GM13976 (cell line): ENCODE data around the gene COG2.

ENCODE experiments used
- DNase-seq: peaks from one replicate; pipeline ENCODE4 v3.0.0; 2012; ENCODE audit warnings: low spot score
- in situ Hi-C: fragments of 300-500 bp; cut with MboI; formaldehyde crosslinking; loops from one replicate; pipeline ENCODE4 v1.12.0; 2022; ENCODE audit warnings: low sequenced_read_pairs, mixed read lengths, inconsistent platforms; ENCODE audit not compliant: unreplicated experiment
- TF ChIP-seq, protein P1 (sequence below): IDR thresholded peaks from 2 replicates; pipeline ENCODE4 v1.5.1; 2012; ENCODE audit warnings: borderline replicate concordance, mild to moderate bottlenecking; ENCODE audit not compliant: insufficient read depth; ENCODE audit errors: extremely low read depth, missing control alignments, control extremely low read depth

Gene COG2

DNA sequence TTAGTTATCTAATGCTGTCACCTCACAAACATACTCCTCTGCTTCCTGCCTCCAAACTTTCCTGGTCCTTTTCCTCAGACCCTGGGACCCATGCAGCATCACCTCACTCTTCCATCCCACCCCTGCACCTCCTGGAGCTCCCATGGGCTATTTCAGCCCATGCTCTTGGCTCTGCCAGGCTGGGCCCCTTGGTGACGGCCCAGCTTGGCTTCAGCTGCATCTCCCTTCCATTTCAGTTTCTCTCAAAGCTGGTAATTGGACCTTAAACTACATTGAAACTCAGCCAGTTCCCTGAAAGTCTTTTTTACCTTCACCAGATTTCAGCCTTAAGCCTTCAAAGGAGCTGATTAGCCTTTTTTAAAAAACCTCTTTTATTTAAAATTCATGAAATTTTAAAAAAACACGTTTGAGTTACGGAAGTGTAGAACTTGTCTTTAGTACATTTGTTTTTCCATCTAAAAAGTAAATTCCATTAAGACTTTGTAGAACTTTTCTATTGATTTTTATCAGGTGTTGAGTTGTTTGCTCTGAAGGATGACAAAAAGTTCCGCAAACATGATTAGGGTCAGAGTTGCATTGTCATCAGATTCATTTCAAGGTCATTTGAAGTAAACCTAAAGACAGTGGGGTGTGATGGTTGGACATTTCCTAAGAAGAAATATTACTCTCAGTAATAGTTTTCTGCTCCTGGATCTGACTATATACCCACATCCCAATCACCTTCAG lies 38.2 kb downstream of the COG2 start:
- in situ Hi-C loops: no loop called here
- DNase-seq: no peak
- TF ChIP-seq, protein P1, sequence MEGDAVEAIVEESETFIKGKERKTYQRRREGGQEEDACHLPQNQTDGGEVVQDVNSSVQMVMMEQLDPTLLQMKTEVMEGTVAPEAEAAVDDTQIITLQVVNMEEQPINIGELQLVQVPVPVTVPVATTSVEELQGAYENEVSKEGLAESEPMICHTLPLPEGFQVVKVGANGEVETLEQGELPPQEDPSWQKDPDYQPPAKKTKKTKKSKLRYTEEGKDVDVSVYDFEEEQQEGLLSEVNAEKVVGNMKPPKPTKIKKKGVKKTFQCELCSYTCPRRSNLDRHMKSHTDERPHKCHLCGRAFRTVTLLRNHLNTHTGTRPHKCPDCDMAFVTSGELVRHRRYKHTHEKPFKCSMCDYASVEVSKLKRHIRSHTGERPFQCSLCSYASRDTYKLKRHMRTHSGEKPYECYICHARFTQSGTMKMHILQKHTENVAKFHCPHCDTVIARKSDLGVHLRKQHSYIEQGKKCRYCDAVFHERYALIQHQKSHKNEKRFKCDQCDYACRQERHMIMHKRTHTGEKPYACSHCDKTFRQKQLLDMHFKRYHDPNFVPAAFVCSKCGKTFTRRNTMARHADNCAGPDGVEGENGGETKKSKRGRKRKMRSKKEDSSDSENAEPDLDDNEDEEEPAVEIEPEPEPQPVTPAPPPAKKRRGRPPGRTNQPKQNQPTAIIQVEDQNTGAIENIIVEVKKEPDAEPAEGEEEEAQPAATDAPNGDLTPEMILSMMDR: no peak

DNA sequence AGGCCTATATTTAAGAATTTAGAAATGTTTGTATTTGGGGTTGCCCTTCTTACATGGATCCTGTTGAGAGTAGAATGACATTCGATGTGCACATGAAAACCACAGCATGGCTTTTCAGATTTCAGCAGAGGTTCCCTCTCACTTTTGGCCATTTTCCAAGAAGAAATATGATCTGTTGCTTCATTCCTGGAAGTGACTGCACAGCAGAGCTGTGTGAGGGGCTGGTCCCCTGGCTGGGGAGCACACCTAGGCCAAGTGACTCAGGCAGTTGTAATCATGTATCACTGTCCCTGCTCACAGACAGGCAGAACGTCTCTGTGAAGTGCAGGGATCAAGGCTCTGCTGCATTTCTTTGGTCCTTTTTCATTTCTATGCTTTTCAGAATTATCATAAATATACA lies 39.3 kb downstream of the COG2 start:
- DNase-seq: no peak
- in situ Hi-C loops: no loop called here
- TF ChIP-seq, protein P1: no peak

DNA sequence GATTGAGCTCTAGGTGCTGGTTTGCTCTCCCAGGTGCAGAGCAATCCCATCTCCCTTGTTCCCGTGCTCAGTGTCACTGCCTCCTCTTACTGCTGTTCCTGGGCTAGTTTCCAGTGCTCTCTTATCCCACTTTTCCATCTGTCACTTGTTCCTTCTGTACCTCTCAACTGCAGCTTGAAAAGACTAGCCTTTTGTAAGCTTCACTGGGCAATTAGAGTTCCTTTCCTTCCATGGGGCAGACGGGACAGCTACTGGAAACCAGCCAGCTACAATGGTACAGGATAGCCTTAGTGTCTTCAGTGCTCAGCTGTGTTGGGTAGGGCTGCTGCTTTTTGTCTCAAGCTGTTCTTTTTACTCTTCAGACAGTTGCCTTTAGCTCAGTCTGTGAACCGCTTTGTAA lies 40.0 kb downstream of the COG2 start:
- in situ Hi-C loops: no loop called here
- no peak for DNase-seq
- TF ChIP-seq, protein P1: no peak

DNA sequence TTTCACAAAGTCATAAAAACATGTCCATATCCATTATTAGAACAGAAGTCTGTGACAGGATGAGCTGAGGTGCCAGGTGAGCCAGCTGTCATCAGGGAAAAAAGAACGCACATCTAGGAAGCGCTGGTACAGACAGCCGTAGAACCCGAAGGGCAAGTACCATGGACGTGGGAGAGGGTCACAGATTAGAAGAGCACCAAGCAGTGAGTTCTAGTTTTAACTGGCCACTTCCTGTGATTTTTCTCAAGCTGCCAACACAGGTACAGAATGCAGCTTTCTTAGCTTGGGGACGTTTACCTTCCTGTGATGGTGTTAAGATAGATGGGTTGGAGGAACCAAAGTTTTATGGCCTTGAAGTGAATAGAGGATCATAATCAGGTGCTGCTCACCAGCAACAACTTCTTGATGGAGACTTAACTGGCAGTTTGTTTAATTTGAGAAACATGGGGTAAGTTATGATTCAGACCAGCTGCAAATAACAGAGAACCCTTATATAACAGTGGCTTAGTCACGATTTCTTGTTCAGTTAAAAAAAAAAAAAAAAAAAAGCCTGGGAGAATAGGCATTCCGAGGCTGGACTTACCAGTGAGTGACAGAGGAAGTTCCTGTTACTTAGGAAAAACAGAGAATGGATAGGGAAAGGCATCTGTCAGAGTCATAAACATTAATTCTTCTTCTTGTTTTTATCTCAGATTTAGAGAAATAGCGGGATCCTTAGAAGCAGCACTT lies 40.8 kb downstream of the COG2 start:
- no peak for DNase-seq

GRCh38 chr1:230684146-230684545 lies 41.9 kb downstream of the COG2 start:
- no peak for DNase-seq
- TF ChIP-seq, protein P1: no peak
- in situ Hi-C loops: no loop called here

More for the DNA sequence above, 40.8 kb downstream of the COG2 start:
- TF ChIP-seq, protein P1: no peak
- in situ Hi-C loops: no loop called here

DNA sequence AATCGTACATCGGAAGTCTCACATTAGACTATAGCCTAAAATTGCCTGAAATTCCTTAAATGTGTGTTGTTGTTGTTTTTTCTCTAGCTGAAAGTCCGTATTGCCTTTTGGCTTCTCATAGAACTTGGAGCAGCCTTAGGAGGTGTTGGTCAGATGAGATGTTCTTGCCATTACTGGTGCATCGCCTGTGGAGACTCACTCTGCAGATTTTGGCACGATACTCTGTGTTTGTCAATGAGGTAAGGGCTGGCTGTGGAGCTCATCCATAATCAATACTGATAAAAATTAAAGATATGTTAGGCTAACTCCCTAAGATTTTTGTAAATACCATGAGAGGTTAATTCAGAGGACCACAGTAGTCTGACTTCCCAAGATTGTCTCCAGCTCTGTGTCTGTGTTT lies 42.7 kb downstream of the COG2 start:
- in situ Hi-C loops: no loop called here
- DNase-seq: no peak
- TF ChIP-seq, protein P1: no peak
